PC-3 (cell line): ENCODE data around the gene KCNQ1. TPM values are rescaled to one million over a fixed set of nuclear protein-coding genes. Genes with fewer than 3 reads are reported as not detected.

Source experiments
- ATAC-seq: fragments of 200-7000 bp; cut with Tn5 transposase; 2 replicates; pipeline ENCODE4 v1.9.1; 2020; ENCODE audit warnings: mild to moderate bottlenecking, moderate library complexity
- BruUV-seq: library from RNA; stranded (reverse); fragments of 400-500 nt; replicated peaks from 2 replicates; lab custom pipeline; 2021; lab: Mats Ljungman, UMichigan
- CTCF ChIA-PET: fragments of 300-600 bp; sonication (Branson Sonifier 250); formaldehyde crosslinking; loops from one replicate; lab custom pipeline; 2022; ENCODE audit warnings: antibody characterized with exemption; lab: Charles Lee
- POLR2A ChIA-PET: fragments of 300-600 bp; sonication (Branson Sonifier 250); formaldehyde crosslinking; loops from one replicate; lab custom pipeline; 2022; ENCODE audit warnings: antibody characterized with exemption; ENCODE audit not compliant: unreplicated experiment; lab: Charles Lee
- DNase-seq: peaks from one replicate; pipeline ENCODE4 v3.0.0-alpha.2; 2015
- H2AFZ ChIP-seq: fragments of 300-600 bp; sonication (generic); 2 replicates; pipeline ENCODE4 v1.6.0; 2016; ENCODE audit warnings: antibody characterized with exemption, low read length
- H3F3A ChIP-seq: fragments of 300-600 bp; sonication (generic); one replicate; pipeline ENCODE4 v1.6.0; 2017; ENCODE audit warnings: antibody characterized with exemption, low read length, control low read depth, mild to moderate bottlenecking; ENCODE audit not compliant: unreplicated experiment
- H3K27ac ChIP-seq: fragments of 300-600 bp; sonication (generic); 2 replicates; pipeline ENCODE4 v1.5.1; 2016; ENCODE audit warnings: mild to moderate bottlenecking, low read length
- H3K27me3 ChIP-seq: fragments of 300-600 bp; sonication (generic); 2 replicates; pipeline ENCODE4 v1.6.1; 2016; ENCODE audit warnings: low read length, mixed read lengths
- H3K36me3 ChIP-seq: fragments of 300-600 bp; sonication (generic); 2 replicates; pipeline ENCODE4 v1.6.1; 2016; ENCODE audit warnings: low read depth, mixed run types, low read length, mixed read lengths
- H3K4me1 ChIP-seq: fragments of 300-600 bp; sonication (generic); 2 replicates; pipeline ENCODE4 v1.5.1; 2016; ENCODE audit warnings: low read length; ENCODE audit not compliant: insufficient read depth
- H3K4me2 ChIP-seq: fragments of 300-600 bp; sonication (generic); 2 replicates; pipeline ENCODE4 v1.6.0; 2016; ENCODE audit warnings: low read length
- H3K4me3 ChIP-seq: fragments of 300-600 bp; sonication (generic); 2 replicates; pipeline ENCODE4 v1.5.1; 2016; ENCODE audit warnings: mild to moderate bottlenecking, low read length, mixed read lengths
- H3K79me2 ChIP-seq: fragments of 300-600 bp; sonication (generic); 2 replicates; pipeline ENCODE4 v1.6.1; 2017; ENCODE audit warnings: low read length, mixed read lengths
- H3K9ac ChIP-seq: fragments of 300-600 bp; sonication (generic); 2 replicates; pipeline ENCODE4 v1.6.0; 2016; ENCODE audit warnings: mild to moderate bottlenecking, low read length
- H3K9me2 ChIP-seq: fragments of 300-600 bp; sonication (generic); replicated peaks from 2 replicates; pipeline ENCODE4 v1.6.1; 2016; ENCODE audit warnings: mixed run types, low read length, mixed read lengths
- H3K9me3 ChIP-seq: fragments of 300-600 bp; sonication (generic); 2 replicates; pipeline ENCODE4 v1.6.1; 2016; ENCODE audit warnings: low read length, mixed read lengths
- H4K20me1 ChIP-seq: fragments of 300-600 bp; sonication (generic); 2 replicates; pipeline ENCODE4 v1.6.1; 2016; ENCODE audit warnings: low read length, mixed read lengths
- CTCF ChIP-seq: fragments of 300-600 bp; sonication (generic); conservative IDR thresholded peaks from 2 replicates; pipeline ENCODE4 v1.5.1; 2017; ENCODE audit warnings: antibody characterized with exemption, low read depth, mild to moderate bottlenecking, low read length
- EZH2 ChIP-seq: fragments of 300-600 bp; sonication (generic); IDR thresholded peaks from one replicate; pipeline ENCODE4 v1.6.1; 2017; ENCODE audit warnings: antibody characterized with exemption, mild to moderate bottlenecking, low read length; ENCODE audit not compliant: unreplicated experiment
- EZH2phosphoT487 ChIP-seq: fragments of 300-600 bp; sonication (generic); IDR thresholded peaks from 2 replicates; pipeline ENCODE4 v1.6.1; 2018; ENCODE audit warnings: mild to moderate bottlenecking, antibody characterized with exemption, low read length, borderline replicate concordance
- intact Hi-C: fragments of 100-400 bp; cut with micrococcal nuclease; formaldehyde crosslinking; loops from 2 replicates; pipeline ENCODE4 v1.9.0; 2023
- total RNA-seq: library from RNA; depleted of rRNA; stranded (reverse); fragments of >200 nt; gene quantifications from 2 replicates; pipeline ENCODE4 v1.2.3, GENCODE V29; 2014

The KCNQ1 gene
- total RNA-seq, 1 experiment from 2014 or later: 0.40 TPM

DNA sequence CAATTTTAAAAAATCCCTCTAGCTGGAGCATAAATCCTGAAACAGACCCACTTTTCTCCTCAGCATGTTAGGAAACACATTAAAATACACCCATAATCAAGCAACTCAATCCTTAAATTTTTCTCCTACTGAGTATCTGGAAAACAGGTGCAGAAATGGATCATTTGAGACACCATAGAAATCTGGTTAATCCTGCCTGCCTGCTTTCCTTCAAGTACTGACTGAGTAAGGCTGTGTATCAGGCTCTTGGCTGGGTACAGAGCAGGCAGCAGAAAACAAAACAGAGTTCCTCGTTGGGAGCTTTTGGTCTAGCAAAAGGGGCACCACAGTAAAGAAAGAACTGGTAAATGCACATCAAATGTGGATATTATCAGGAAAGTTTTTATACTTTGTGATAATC lies 253.1 kb downstream of the KCNQ1 start:
- Histone ChIP-seq H3K4me1 (peaks cover 13% of the 10 kb centered on the region; the same call in 1 of the 2 replicates), H3K4me3 (peak overlapping the region; percentile 94), H4K20me1 (peaks cover 46% of the 10 kb centered on the region), H3K27ac (no peak overlapping the region), H3F3A (no peaks in the 10 kb centered on the region), H3K36me3 (no peaks in the 10 kb centered on the region), H3K79me2 (peaks cover 69% of the 10 kb centered on the region), H3K27me3 (no peaks in the 10 kb centered on the region), H3K9me3 (no peaks in the 10 kb centered on the region), H3K9me2 (no peaks in the 10 kb centered on the region), H3K4me2 (peak overlapping the region; percentile 89), H3K9ac (no peak overlapping the region), H2AFZ (no peak overlapping the region)
- no peak for TF ChIP-seq EZH2phosphoT487
- TF ChIP-seq CTCF: no peak
- no peak for TF ChIP-seq EZH2
- intact Hi-C loops: loop anchor here (5.0 kb wide), 1 partner anchor 166 kb away; no protein-coding TSS in a partner anchor
- ChIA-PET POLR2A (no interaction called here), CTCF (no interaction called here)
- ATAC-seq (no peak), DNase-seq (peak; percentile 38)
- BruUV-seq: no TSS peak

- no peaks in the 10 kb centered on the region for H3K9me2 ChIP-seq
- ATAC-seq (no peak), DNase-seq (peak; percentile 11)
- peaks cover 13% of the 10 kb centered on the region; the same call in 1 of the 2 replicates for H3K4me1 ChIP-seq
- no peaks in the 10 kb centered on the region for H3K9me3 ChIP-seq
- POLR2A ChIA-PET: no interaction called here
- peaks cover 39% of the 10 kb centered on the region for H4K20me1 ChIP-seq
- CTCF ChIA-PET: no interaction called here
- TSS peak; percentile 42 for BruUV-seq
- no peak overlapping the region for H3K27ac ChIP-seq
- H3K79me2 ChIP-seq: peaks cover 62% of the 10 kb centered on the region
- peak overlapping the region; percentile 94 for H3K4me3 ChIP-seq
- no peaks in the 10 kb centered on the region for H3K27me3 ChIP-seq
- no peaks in the 10 kb centered on the region for H3F3A ChIP-seq
- no peaks in the 10 kb centered on the region for H3K36me3 ChIP-seq
- H3K4me2 ChIP-seq: peak overlapping the region; percentile 89
- H2AFZ ChIP-seq: no peak overlapping the region
- H3K9ac ChIP-seq: peak overlapping the region; percentile 87
- TF ChIP-seq EZH2phosphoT487 (no peak), CTCF (no peak)
- intact Hi-C loops: loop anchor here (5.0 kb wide), 1 partner anchor 166 kb away; no protein-coding TSS in a partner anchor
Observed at GRCh38 chr11:2698386-2699184, 253.8 kb downstream of the KCNQ1 start.

DNA sequence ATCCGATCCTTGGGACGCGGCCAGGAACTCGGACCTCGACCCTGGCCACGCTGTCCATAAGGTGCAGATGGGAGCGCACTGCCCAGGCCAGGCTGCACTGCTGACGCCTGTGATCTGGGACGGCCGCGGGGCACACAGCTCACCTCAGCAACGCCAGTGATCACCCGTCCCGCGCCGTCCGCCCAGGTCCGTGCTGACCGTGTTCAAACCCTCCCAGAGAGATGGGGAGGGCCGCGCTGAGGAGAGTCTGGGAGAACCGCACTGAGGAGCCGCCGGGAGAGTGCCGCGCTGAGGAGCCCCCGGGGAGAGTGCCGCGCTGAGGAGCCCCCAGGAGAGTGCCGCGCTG lies 254.3 kb downstream of the KCNQ1 start:
- H2AFZ ChIP-seq: no peak overlapping the region
- POLR2A ChIA-PET: no interaction called here
- H3K4me2 ChIP-seq: peak overlapping the region; percentile 89
- peaks cover 39% of the 10 kb centered on the region for H4K20me1 ChIP-seq
- H3K79me2 ChIP-seq: peaks cover 56% of the 10 kb centered on the region
- H3K27ac ChIP-seq: no peak overlapping the region
- BruUV-seq: no TSS peak
- peaks cover 13% of the 10 kb centered on the region; the same call in 1 of the 2 replicates for H3K4me1 ChIP-seq
- H3K27me3 ChIP-seq: no peaks in the 10 kb centered on the region
- TF ChIP-seq EZH2 (no peak), EZH2phosphoT487 (no peak), CTCF (no peak)
- H3K4me3 ChIP-seq: peak overlapping the region; percentile 94
- CTCF ChIA-PET: no interaction called here
- H3K9ac ChIP-seq: peak overlapping the region; percentile 87
- no peaks in the 10 kb centered on the region for H3F3A ChIP-seq
- intact Hi-C loops: loop anchor here (5.0 kb wide), 1 partner anchor 167 kb away; no protein-coding TSS in a partner anchor
- DNase-seq: peak; percentile 11
- no peaks in the 10 kb centered on the region for H3K9me2 ChIP-seq
- ATAC-seq: peak; percentile 27
- H3K36me3 ChIP-seq: no peaks in the 10 kb centered on the region
- no peaks in the 10 kb centered on the region for H3K9me3 ChIP-seq
